Measurements from ENCODE around the gene PSG5.

GRCh38 chr19:43124360-43124759, 62.0 kb downstream of the PSG5 start:
- TF ChIP-seq CTCF (IDR thresholded peaks at IDR 0.05) (no peak), POLR2A (IDR thresholded peaks at IDR 0.05) (no peak), POLR2AphosphoS5 (IDR thresholded peaks at IDR 0.05; ENCODE audit: insufficient read depth in 1 of 2, low read depth in 1 of 2) (no peak)
